ENCODE data around the gene ABAT.
A peak's percentile ranks its signal among the peaks of the same experiment; 100 is the strongest.
"Not testable (repeated sequence)": the region's sequence is repeated elsewhere in the genome, so short reads cannot be mapped to it uniquely, and the experiment has no call there.

ABAT gene

GRCh38 chr16:8796469-8797363, 122.3 kb downstream of the ABAT start:
- TF ChIP-seq, protein P1, sequence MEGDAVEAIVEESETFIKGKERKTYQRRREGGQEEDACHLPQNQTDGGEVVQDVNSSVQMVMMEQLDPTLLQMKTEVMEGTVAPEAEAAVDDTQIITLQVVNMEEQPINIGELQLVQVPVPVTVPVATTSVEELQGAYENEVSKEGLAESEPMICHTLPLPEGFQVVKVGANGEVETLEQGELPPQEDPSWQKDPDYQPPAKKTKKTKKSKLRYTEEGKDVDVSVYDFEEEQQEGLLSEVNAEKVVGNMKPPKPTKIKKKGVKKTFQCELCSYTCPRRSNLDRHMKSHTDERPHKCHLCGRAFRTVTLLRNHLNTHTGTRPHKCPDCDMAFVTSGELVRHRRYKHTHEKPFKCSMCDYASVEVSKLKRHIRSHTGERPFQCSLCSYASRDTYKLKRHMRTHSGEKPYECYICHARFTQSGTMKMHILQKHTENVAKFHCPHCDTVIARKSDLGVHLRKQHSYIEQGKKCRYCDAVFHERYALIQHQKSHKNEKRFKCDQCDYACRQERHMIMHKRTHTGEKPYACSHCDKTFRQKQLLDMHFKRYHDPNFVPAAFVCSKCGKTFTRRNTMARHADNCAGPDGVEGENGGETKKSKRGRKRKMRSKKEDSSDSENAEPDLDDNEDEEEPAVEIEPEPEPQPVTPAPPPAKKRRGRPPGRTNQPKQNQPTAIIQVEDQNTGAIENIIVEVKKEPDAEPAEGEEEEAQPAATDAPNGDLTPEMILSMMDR (conservative IDR thresholded peaks at IDR 0.05; ENCODE audit: low read length), result no peak; the same call in 1 of the 2 replicates
- peak; percentile 19 for DNase-seq (ENCODE audit: low read depth)
- H3K4me3 ChIP-seq (ENCODE audit: low read length), result peak overlapping the region; percentile 96

- peak within 1 kb of the TSS; percentile 96 for H3K4me3 ChIP-seq (ENCODE audit: low read length)
- TF ChIP-seq, protein P1 (conservative IDR thresholded peaks at IDR 0.05; ENCODE audit: low read length), result no peak
These were observed 123.2 kb downstream of the ABAT start, which contains the start of the genes PMM2 and TMEM186 for GRCh38 chr16:8797364-8798173. Gene PMM2 (plus strand): TSS chr16:8797839. CDS start chr16:8797883, 44 bp downstream. Gene TMEM186 (minus strand): TSS chr16:8797639. CDS start chr16:8797614, 25 bp downstream.

GRCh38 chr16:8798174-8798527, 123.7 kb downstream of the ABAT start:
- peak overlapping the region; percentile 96 for H3K4me3 ChIP-seq (ENCODE audit: low read length)
- TF ChIP-seq, protein P1 (conservative IDR thresholded peaks at IDR 0.05; ENCODE audit: low read length), result no peak
- peak; percentile 37 for DNase-seq (ENCODE audit: low read depth)

More at GRCh38 chr16:8797364-8798173, 123.2 kb downstream of the ABAT start, which contains the start of the genes PMM2 and TMEM186:
- DNase-seq (ENCODE audit: low read depth), result peak; percentile 95

- H3K4me3 ChIP-seq (ENCODE audit: low read length), result peak overlapping the region; percentile 96
- no peak for DNase-seq (ENCODE audit: low read depth)
- TF ChIP-seq, protein P1 (conservative IDR thresholded peaks at IDR 0.05; ENCODE audit: low read length), result no peak
These were observed 124.2 kb downstream of the ABAT start for GRCh38 chr16:8798535-8799157.

DNA sequence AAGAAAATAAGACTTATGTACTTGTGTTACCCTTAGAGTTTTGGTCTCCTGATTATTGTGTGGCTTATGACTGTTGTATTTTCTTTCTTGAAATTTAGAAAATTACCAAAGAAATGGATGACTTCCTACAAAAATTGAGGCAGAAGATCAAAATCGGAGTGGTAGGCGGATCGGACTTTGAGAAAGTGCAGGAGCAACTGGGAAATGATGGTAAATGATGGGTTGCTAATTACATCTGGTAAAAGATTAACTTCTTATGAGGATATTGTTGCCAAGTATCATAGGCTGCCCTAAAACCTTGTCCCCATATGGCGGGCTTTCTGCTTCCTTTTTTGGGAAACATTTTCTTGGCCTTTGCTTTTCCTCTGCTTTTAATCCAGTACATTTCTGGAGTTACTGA, 127.3 kb downstream of the ABAT start:
- TF ChIP-seq, protein P1 (conservative IDR thresholded peaks at IDR 0.05; ENCODE audit: low read length), result no peak
- no peak overlapping the region for H3K4me3 ChIP-seq (ENCODE audit: low read length)
- no peak for DNase-seq (ENCODE audit: low read depth)

DNA sequence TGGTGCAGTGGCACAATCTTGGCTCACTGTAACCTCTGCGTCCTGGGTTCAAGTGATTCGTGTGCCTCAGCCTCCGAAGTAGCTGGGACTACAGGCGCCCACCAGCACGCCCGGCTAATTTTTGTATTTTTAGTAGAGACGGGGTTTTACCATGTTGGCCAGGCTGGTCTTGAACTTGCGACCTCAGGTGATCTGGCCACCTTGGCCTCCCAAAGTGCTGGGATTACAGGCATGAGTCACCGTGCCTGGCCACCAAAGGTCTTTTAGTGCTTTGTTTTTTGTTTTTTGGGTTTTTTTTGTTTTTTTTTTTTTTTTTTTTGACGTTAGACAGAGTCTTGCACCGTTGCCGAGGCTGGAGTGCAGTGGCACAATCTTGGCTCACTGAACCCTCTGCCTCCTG, 129.3 kb downstream of the ABAT start:
- DNase-seq (ENCODE audit: low read depth); H3K4me3 ChIP-seq (ENCODE audit: low read length): not testable (repeated sequence)

DNA sequence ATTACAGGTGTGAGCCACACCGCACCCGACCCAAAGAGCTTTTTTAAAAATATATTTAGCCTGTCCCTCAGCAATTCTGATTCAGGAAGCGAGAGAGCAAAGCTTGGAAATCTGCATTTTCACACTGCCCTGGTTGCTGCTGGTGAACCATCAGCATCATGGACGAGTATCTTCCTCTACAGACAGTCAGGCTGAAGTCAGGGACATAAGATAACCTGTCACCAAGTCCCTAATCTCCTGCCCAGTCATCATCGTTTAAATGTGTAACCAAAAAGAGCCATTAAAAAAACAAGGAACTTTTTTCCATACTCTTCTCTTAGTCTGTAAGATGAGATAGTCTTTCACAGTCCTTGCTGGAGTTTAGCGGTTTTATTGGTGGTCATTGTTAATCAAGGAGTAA, 129.9 kb downstream of the ABAT start:
- H3K4me3 ChIP-seq (ENCODE audit: low read length), result no peak overlapping the region
- no peak for DNase-seq (ENCODE audit: low read depth)
- TF ChIP-seq, protein P1 (conservative IDR thresholded peaks at IDR 0.05; ENCODE audit: low read length), result no peak

Data from AG10803 (cell line).